Stomach (tissue), 9 donors: ENCODE measurements around the gene SNX15. TPM values are rescaled to one million over a fixed set of nuclear protein-coding genes. Genes with fewer than 3 reads are reported as not detected.

Source experiments
- DNase-seq, 2 donors: peaks; one replicate each; pipeline versions ENCODE4 v3.0.0 to v3.0.0-alpha.2; 2013 to 2019
- H3K27ac ChIP-seq, 5 donors: fragments of 200-600 bp in 4 of 5; sonication (generic) in 4 of 5; one replicate each; pipeline ENCODE4 v1.5.1; 2013 to 2019; ENCODE audit warnings: mild to moderate bottlenecking in 1 of 5, moderate library complexity in 1 of 5
- H3K27me3 ChIP-seq, 3 donors: fragments of 200-600 bp; sonication (generic); one replicate each; pipeline ENCODE4 v1.5.1; 2017 to 2019; ENCODE audit warnings: mixed run types in 1 of 3
- H3K36me3 ChIP-seq, 4 donors: fragments of 200-600 bp; sonication (generic); 1 replicate in 3 of 4; 2 replicates in 1 of 4; pipeline ENCODE4 v1.5.1; 2016 to 2019
- H3K4me1 ChIP-seq, 4 donors: fragments of 200-600 bp; sonication (generic); one replicate each; pipeline ENCODE4 v1.5.1; 2016 to 2019
- H3K4me3 ChIP-seq, 4 donors: fragments of 200-600 bp; sonication (generic) in 3 of 4; one replicate each; pipeline ENCODE4 v1.5.1; 2016 to 2019; ENCODE audit warnings: mild to moderate bottlenecking in 1 of 4
- H3K9me3 ChIP-seq, 4 donors: fragments of 200-600 bp; sonication (generic); one replicate each; pipeline ENCODE4 v1.5.1; 2016 to 2019
- EP300 ChIP-seq: sonication (generic); formaldehyde crosslinking; IDR thresholded peaks from one replicate; pipeline ENCODE4 v1.6.1; 2017; ENCODE audit warnings: antibody characterized with exemption
- POLR2A ChIP-seq, 4 donors: fragments of 450-650 bp; IDR thresholded peaks; one replicate each; pipeline ENCODE4 v1.6.1; 2016; ENCODE audit warnings: antibody characterized with exemption in 4 of 4, control low read depth in 2 of 4, mild to moderate bottlenecking in 1 of 4, moderate library complexity in 1 of 4
- POLR2AphosphoS5 ChIP-seq, 3 donors: sonication (generic); formaldehyde crosslinking; IDR thresholded peaks; one replicate each; pipeline ENCODE4 v1.6.1; 2016; ENCODE audit warnings: antibody characterized with exemption in 3 of 3
- WGBS, 5 donors: extraction: QIAGEN DNeasy Blood & Tissue Kit in 3 of 5; methylation state at CpG; one replicate each; pipeline versions ENCODE4 v1.1.5 to v1.1.7; 2013 to 2018; 5-methylcytosine and 5-hydroxymethylcytosine counted together
- intact Hi-C: fragments of 100-400 bp; cut with DNase I; formaldehyde crosslinking; loops from one replicate; pipeline ENCODE4 v1.15.1; 2023; ENCODE audit warnings: low total_unique reads
- polyA plus RNA-seq, 3 donors: library from polyadenylated mRNA; stranded (reverse); fragments of 200-250 nt; gene quantifications; one replicate each; pipeline ENCODE4 v1.2.3, GENCODE V29; 2013
- total RNA-seq, 5 donors: library from RNA; depleted of rRNA; stranded (reverse); fragments of >200 nt; gene quantifications; one replicate each; pipeline versions ENCODE4 v1.1.0 to v1.2.3, GENCODE V29; 2014 to 2016
- TF ChIP-seq, protein P1 (sequence below), 7 experiments: fragments of 450-650 bp in 4 of 7; fragments of 200-600 bp in 3 of 7; sonication (generic) in 3 of 7; IDR thresholded peaks; one replicate each; pipeline ENCODE4 v1.5.1; 2016 to 2019; ENCODE audit warnings: antibody characterized with exemption in 7 of 7, control low read depth in 2 of 7, mild to moderate bottlenecking in 1 of 7
- donor health status: healthy with polysubstance abuse.
- donor health status: Bipolar disorder and iron deficiency.
- donor health status: healthy.

The SNX15 gene
- total and polyA plus RNA-seq, 8 donors: 4.2 to 45.8 (median 19.0) TPM

DNA sequence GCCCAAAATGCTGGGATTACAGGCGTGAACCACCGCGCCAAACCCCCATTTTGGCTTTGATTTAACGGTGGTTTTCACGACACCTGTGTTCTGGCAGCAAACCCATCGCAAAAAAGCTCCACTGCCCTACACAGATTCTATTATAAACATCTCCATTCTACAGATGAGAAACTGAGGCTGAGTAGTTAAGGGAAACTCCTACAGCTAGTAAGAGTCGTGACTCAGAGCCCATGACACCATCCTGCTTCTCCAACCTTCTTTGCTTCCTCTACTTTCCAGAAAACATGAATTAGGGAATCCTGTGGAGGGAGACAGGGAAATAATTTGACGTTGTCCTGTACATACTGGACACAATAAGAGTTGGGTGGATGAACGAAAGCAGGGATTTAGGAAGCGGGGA is 429 bp upstream of the SNX15 start:
- Histone ChIP-seq H3K4me1 (peaks cover 15 to 38% (median 23%) of the 10 kb centered on the region in 4 donors), H3K4me3 (peak overlapping the region; percentile 56 to 66 (median 59)), H3K36me3 (peaks cover 0 to 23% (median 16%) of the 10 kb centered on the region in 4 donors), H3K27ac (peak overlapping the region; percentile 87 to 94 (median 89)), H3K27me3 (no peaks in the 10 kb centered on the region), H3K9me3 (no peaks in the 10 kb centered on the region)
- intact Hi-C loops: no loop called here
- no peak for DNase-seq
- TF ChIP-seq, protein P1, sequence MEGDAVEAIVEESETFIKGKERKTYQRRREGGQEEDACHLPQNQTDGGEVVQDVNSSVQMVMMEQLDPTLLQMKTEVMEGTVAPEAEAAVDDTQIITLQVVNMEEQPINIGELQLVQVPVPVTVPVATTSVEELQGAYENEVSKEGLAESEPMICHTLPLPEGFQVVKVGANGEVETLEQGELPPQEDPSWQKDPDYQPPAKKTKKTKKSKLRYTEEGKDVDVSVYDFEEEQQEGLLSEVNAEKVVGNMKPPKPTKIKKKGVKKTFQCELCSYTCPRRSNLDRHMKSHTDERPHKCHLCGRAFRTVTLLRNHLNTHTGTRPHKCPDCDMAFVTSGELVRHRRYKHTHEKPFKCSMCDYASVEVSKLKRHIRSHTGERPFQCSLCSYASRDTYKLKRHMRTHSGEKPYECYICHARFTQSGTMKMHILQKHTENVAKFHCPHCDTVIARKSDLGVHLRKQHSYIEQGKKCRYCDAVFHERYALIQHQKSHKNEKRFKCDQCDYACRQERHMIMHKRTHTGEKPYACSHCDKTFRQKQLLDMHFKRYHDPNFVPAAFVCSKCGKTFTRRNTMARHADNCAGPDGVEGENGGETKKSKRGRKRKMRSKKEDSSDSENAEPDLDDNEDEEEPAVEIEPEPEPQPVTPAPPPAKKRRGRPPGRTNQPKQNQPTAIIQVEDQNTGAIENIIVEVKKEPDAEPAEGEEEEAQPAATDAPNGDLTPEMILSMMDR (IDR thresholded peaks at IDR 0.05): no peak
- TF ChIP-seq POLR2A (IDR thresholded peaks at IDR 0.05) (no peak), POLR2AphosphoS5 (IDR thresholded peaks at IDR 0.05) (no peak), EP300 (no peak)
- WGBS, 5 donors: 55 to 66% (median 59%) methylated on average over 10 of the region's 10 CpGs

DNA sequence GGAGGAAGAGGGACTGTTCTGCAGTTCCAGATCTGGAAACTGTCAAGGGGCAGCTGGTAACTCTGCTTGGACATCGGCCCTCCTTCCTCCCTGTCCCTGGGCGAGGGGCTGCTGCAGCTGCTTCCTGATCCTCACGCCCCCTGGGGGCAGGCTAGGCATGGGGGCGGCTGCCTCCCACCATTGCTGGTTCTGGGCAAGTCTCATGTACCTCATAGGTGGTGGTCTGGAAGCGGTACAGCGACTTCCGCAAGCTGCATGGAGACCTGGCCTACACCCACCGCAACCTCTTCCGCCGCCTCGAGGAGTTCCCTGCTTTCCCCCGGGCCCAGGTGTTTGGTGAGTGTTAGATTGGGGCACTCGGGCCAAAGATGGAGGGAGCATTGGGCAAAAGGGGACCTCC is 5.0 kb downstream of the SNX15 start:
- WGBS, 5 donors: 82 to 93% (median 84%) methylated on average over 12 to 13 of the region's 13 CpGs
- Histone ChIP-seq H3K4me1 (peaks cover 11 to 36% (median 25%) of the 10 kb centered on the region in 4 donors), H3K4me3 (no peak overlapping the region), H3K27me3 (no peaks in the 10 kb centered on the region), H3K36me3 (peaks cover 30 to 65% (median 62%) of the 10 kb centered on the region in 4 donors), H3K9me3 (no peaks in the 10 kb centered on the region), H3K27ac (no peak overlapping the region)
- TF ChIP-seq EP300: no peak
- no peak for TF ChIP-seq POLR2A (IDR thresholded peaks at IDR 0.05)
- TF ChIP-seq, protein P1 (IDR thresholded peaks at IDR 0.05): no peak
- no peak for TF ChIP-seq POLR2AphosphoS5 (IDR thresholded peaks at IDR 0.05)
- intact Hi-C loops: no loop called here
- no peak for DNase-seq

DNA sequence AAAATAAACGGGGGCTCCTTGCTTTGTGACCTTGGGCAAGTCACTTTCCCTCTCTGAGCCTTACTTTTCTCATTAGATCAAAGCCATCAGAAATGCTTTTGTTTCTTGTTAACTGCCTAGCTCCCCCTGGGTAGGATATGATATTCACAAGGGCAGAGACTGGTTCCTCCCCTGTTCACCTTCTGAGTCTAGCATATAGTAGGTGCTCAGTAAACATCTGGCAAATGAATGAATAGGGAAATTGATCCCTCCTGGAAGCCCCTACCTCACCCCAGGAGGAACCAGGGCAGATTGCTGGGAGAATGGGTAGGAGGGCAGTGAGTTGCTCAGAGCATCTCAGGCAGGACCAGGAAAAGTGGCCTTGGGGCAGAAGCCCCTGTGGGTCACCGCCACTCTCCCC is 7.2 kb downstream of the SNX15 start:
- TF ChIP-seq EP300 (no peak), POLR2A (IDR thresholded peaks at IDR 0.05) (no peak), POLR2AphosphoS5 (IDR thresholded peaks at IDR 0.05) (no peak)
- TF ChIP-seq, protein P1 (IDR thresholded peaks at IDR 0.05): no peak
- intact Hi-C loops: no loop called here
- Histone ChIP-seq H3K4me1 (peaks cover 0 to 25% (median 9%) of the 10 kb centered on the region in 4 donors), H3K9me3 (no peaks in the 10 kb centered on the region), H3K4me3 (no peak overlapping the region), H3K27me3 (no peaks in the 10 kb centered on the region), H3K36me3 (peaks cover 46 to 87% (median 79%) of the 10 kb centered on the region in 4 donors), H3K27ac (no peak overlapping the region)
- WGBS, 5 donors: 93 to 100% (median 97%) methylated on average over 2 of the region's 2 CpGs
- DNase-seq: no peak

DNA sequence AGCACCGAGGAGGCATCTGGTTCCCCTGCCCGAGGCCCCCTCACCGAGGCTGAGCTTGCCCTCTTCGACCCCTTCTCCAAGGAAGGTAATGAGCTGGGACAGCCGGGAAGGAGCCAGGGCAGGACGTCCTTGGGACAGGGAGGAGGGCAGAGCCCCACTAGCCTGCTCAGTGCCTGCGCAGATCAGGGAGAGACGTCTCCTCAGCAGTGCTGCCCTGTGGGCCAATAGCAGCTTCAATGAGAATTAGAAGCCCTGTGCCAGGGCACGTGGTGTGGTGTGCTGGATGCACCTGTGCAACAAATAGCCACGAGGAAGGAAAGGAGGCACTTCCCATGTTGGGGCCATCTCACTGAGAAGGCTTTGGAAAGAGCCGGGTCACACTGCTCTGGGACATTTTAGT is 8.3 kb downstream of the SNX15 start:
- Histone ChIP-seq H3K4me1 (peaks cover 8 to 27% (median 16%) of the 10 kb centered on the region in 4 donors), H3K4me3 (no peak overlapping the region), H3K9me3 (no peaks in the 10 kb centered on the region), H3K27ac (no peak overlapping the region), H3K36me3 (peaks cover 46 to 87% (median 82%) of the 10 kb centered on the region in 4 donors), H3K27me3 (no peaks in the 10 kb centered on the region)
- DNase-seq: no peak
- TF ChIP-seq, protein P1 (IDR thresholded peaks at IDR 0.05): no peak
- TF ChIP-seq POLR2AphosphoS5 (IDR thresholded peaks at IDR 0.05): no peak
- no peak for TF ChIP-seq EP300
- TF ChIP-seq POLR2A (IDR thresholded peaks at IDR 0.05): no peak
- intact Hi-C loops: no loop called here
- WGBS, 5 donors: 65 to 86% (median 83%) methylated on average over 5 to 11 of the region's 11 CpGs
